Astrocyte (in vitro differentiated cells and primary cell): ENCODE measurements around the gene SUN3. TPM values are rescaled to one million over a fixed set of nuclear protein-coding genes. Genes with fewer than 3 reads are reported as not detected.

Source experiments
- DNase-seq: peaks from one replicate; pipeline ENCODE4 v3.0.0-alpha.2; 2010; ENCODE audit warnings: low read depth
- FAIRE-seq: peaks from 2 replicates; lab custom pipeline; 2011; peaks lifted over from hg19 to GRCh38; lab: Jason Lieb, UNC
- H2AFZ ChIP-seq: 2 replicates; pipeline ENCODE4 v1.6.0; 2012; ENCODE audit warnings: low read depth, low read length, inconsistent platforms
- H3K27ac ChIP-seq: 2 replicates; pipeline ENCODE4 v1.5.1; 2011; ENCODE audit warnings: low read depth, low read length, inconsistent platforms
- H3K27me3 ChIP-seq: 2 replicates; pipeline ENCODE4 v1.6.0; 2011; ENCODE audit warnings: low read length, inconsistent platforms; ENCODE audit not compliant: insufficient read depth
- H3K36me3 ChIP-seq: 2 replicates; pipeline ENCODE4 v1.5.1; 2011; ENCODE audit warnings: low read length, inconsistent platforms; ENCODE audit not compliant: insufficient read depth
- H3K4me1 ChIP-seq: 2 replicates; pipeline ENCODE4 v1.5.1; 2011; ENCODE audit warnings: low read length, inconsistent platforms; ENCODE audit not compliant: insufficient read depth
- H3K4me2 ChIP-seq: 2 replicates; pipeline ENCODE4 v1.6.0; 2012; ENCODE audit warnings: low read length, inconsistent platforms
- H3K4me3 ChIP-seq: 2 replicates; pipeline ENCODE4 v1.5.1; 2011; ENCODE audit warnings: low read depth, mild to moderate bottlenecking, low read length, inconsistent platforms; ENCODE audit not compliant: insufficient read depth
- H3K79me2 ChIP-seq: 2 replicates; pipeline ENCODE4 v1.6.0; 2012; ENCODE audit warnings: mild to moderate bottlenecking, low read length, inconsistent platforms; ENCODE audit not compliant: insufficient read depth
- H3K9ac ChIP-seq: 2 replicates; pipeline ENCODE4 v1.6.0; 2012; ENCODE audit warnings: mild to moderate bottlenecking, low read length, inconsistent platforms
- H3K9me3 ChIP-seq: 2 replicates; pipeline ENCODE4 v1.5.1; 2012; ENCODE audit warnings: low read depth, mild to moderate bottlenecking, low read length, inconsistent platforms; ENCODE audit not compliant: insufficient read depth
- H4K20me1 ChIP-seq: 2 replicates; pipeline ENCODE4 v1.6.0; 2012; ENCODE audit warnings: low read length, inconsistent platforms; ENCODE audit not compliant: insufficient read depth
- H3K27ac Mint-ChIP-seq: one replicate; pipeline ENCODE4 v1.8.0; 2021; ENCODE audit warnings: mild to moderate bottlenecking, mixed read lengths; ENCODE audit not compliant: unreplicated experiment
- H3K27me3 Mint-ChIP-seq: one replicate; pipeline ENCODE4 v1.8.0; 2021; ENCODE audit warnings: low read depth, mixed read lengths; ENCODE audit not compliant: unreplicated experiment
- H3K36me3 Mint-ChIP-seq: one replicate; pipeline ENCODE4 v1.8.0; 2021; ENCODE audit warnings: low read depth, mixed read lengths; ENCODE audit not compliant: unreplicated experiment
- H3K4me1 Mint-ChIP-seq: one replicate; pipeline ENCODE4 v1.8.0; 2021; ENCODE audit warnings: low read depth, mixed read lengths; ENCODE audit not compliant: unreplicated experiment
- H3K4me3 Mint-ChIP-seq: one replicate; pipeline ENCODE4 v1.8.0; 2021; ENCODE audit warnings: mild to moderate bottlenecking, moderate library complexity, mixed read lengths; ENCODE audit not compliant: unreplicated experiment
- H3K9me3 Mint-ChIP-seq: one replicate; pipeline ENCODE4 v1.8.0; 2021; ENCODE audit warnings: mild to moderate bottlenecking, mixed read lengths; ENCODE audit not compliant: unreplicated experiment
- EZH2 ChIP-seq: IDR thresholded peaks from 2 replicates; pipeline ENCODE4 v1.6.1; 2012; ENCODE audit warnings: mild to moderate bottlenecking, low read length, inconsistent platforms; ENCODE audit not compliant: insufficient read depth
- total RNA-seq: library from RNA; stranded (reverse); gene quantifications from 2 replicates; pipeline ENCODE4 v1.2.1, GENCODE V29; 2021
- TF ChIP-seq, protein P1 (sequence below): IDR thresholded peaks from 2 replicates; pipeline ENCODE4 v1.5.1; 2011; ENCODE audit warnings: low read depth, mild to moderate bottlenecking, inconsistent platforms, low read length, moderate library complexity; ENCODE audit not compliant: insufficient read depth

The SUN3 gene
- total RNA-seq, 1 donor from 2014 or later = not detected

DNA sequence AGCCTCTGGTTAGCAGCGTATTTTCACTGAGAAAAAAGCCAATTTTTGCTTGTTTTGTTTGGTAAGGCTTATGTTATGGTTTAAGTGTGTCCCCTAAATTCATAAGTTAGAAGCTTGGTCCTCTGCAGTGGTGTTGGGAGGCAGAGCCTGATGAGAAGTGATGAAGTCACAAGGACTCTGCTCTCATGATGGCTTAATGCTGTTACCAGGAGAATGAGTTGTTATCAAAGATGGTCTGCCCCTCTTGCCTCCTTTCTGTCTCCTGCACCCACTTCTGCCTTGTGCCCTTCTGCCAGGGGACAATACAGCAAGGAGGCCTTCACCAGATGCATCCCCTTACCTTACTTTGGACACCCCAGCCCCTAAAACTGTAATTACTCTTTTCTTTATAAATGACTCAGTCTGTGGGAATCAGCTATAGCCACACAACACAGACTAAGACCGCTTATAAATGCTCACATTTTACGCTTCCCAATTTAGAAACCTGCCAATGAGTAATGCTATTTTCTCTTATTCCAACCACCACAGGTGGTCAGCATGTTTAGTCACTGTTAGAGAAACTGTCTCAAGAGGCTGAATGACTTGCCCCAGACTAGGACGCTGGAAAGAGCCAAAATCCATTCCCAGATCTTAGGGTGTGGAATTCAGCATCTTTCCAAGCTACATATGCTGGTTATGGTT, 74.5 kb downstream of the SUN3 start:
- Histone ChIP-seq H3K4me2 (peak overlapping the region; percentile 54), H3K4me1 (peaks cover 13% of the 10 kb centered on the region), H3K79me2 (peaks cover 4% of the 10 kb centered on the region), H3K27me3 (no peaks in the 10 kb centered on the region), H3K36me3 (no peaks in the 10 kb centered on the region), H4K20me1 (no peaks in the 10 kb centered on the region), H3K9me3 (no peaks in the 10 kb centered on the region), H3K9ac (peak overlapping the region; percentile 64), H2AFZ (no peak overlapping the region), H3K4me3 (peak overlapping the region; percentile 7), H3K27ac (peak overlapping the region; percentile 82)
- Mint-ChIP-seq H3K4me3 (peak overlapping the region; percentile 47), H3K9me3 (no peaks in the 10 kb centered on the region), H3K27me3 (no peaks in the 10 kb centered on the region), H3K27ac (peak overlapping the region; percentile 86), H3K36me3 (peaks cover 8% of the 10 kb centered on the region), H3K4me1 (peaks cover 26% of the 10 kb centered on the region)
- TF ChIP-seq, protein P1, sequence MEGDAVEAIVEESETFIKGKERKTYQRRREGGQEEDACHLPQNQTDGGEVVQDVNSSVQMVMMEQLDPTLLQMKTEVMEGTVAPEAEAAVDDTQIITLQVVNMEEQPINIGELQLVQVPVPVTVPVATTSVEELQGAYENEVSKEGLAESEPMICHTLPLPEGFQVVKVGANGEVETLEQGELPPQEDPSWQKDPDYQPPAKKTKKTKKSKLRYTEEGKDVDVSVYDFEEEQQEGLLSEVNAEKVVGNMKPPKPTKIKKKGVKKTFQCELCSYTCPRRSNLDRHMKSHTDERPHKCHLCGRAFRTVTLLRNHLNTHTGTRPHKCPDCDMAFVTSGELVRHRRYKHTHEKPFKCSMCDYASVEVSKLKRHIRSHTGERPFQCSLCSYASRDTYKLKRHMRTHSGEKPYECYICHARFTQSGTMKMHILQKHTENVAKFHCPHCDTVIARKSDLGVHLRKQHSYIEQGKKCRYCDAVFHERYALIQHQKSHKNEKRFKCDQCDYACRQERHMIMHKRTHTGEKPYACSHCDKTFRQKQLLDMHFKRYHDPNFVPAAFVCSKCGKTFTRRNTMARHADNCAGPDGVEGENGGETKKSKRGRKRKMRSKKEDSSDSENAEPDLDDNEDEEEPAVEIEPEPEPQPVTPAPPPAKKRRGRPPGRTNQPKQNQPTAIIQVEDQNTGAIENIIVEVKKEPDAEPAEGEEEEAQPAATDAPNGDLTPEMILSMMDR = no peak
- no peak for TF ChIP-seq EZH2
- FAIRE-seq = peak; percentile 47
- peak; percentile 95 for DNase-seq

DNA sequence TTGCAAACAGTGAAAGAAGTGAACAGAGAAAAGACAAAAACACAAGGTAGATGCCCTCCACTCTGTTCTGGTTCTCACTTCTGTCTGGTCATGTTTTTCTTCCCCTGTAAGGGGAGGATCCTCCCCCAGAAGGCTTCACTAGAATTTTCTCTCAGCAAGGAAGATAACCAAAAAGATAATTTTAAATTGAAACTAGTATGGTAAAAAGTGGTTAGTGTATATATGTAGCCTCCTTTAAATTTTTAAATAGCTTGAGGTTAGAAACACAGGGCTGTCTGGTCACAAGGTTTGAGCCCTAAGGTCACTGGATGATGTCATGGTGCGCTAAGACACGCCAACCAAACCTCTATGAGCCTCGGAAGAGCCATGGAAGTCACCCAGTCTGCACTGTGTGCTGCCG, 75.1 kb downstream of the SUN3 start:
- Histone ChIP-seq H3K4me1 (peaks cover 13% of the 10 kb centered on the region), H3K79me2 (peaks cover 4% of the 10 kb centered on the region), H3K36me3 (no peaks in the 10 kb centered on the region), H3K27me3 (no peaks in the 10 kb centered on the region), H3K27ac (peak overlapping the region; percentile 82), H3K9ac (peak overlapping the region; percentile 64), H2AFZ (no peak overlapping the region), H3K9me3 (no peaks in the 10 kb centered on the region), H4K20me1 (no peaks in the 10 kb centered on the region), H3K4me2 (peak overlapping the region; percentile 54), H3K4me3 (peak overlapping the region; percentile 7)
- H3K27me3 Mint-ChIP-seq = no peaks in the 10 kb centered on the region
- no peak overlapping the region for H3K4me3 Mint-ChIP-seq
- no peak for FAIRE-seq
- H3K27ac Mint-ChIP-seq = peak overlapping the region; percentile 86
- DNase-seq = no peak
- TF ChIP-seq EZH2 = no peak
- TF ChIP-seq, protein P1 = no peak
- H3K36me3 Mint-ChIP-seq = peaks cover 8% of the 10 kb centered on the region
- H3K9me3 Mint-ChIP-seq = no peaks in the 10 kb centered on the region
- peaks cover 27% of the 10 kb centered on the region for H3K4me1 Mint-ChIP-seq

DNA sequence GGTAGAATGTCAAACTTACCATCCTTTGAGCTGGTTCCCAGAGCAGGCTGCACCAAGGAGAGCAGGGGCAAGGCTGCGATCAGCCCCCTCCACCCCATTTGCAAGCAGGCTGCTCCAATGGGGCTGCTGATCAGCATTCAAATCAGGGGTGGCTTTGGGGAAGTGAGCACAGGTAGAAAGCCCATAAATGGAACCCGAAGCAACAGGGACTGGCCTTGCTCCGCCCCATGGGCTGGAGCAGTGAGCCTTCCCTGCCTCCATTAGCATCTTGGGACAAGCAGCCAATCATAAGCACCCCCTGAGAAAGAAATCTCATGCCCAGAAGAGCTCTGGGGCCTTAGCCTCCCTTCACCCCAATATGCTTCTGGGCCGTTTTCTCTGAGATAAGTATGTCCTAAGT, 76.7 kb downstream of the SUN3 start:
- Histone ChIP-seq H3K4me3 (no peak overlapping the region), H3K27ac (no peak overlapping the region), H3K9me3 (no peaks in the 10 kb centered on the region), H2AFZ (no peak overlapping the region), H3K4me2 (no peak overlapping the region), H3K36me3 (no peaks in the 10 kb centered on the region), H3K9ac (no peak overlapping the region), H4K20me1 (no peaks in the 10 kb centered on the region), H3K27me3 (no peaks in the 10 kb centered on the region), H3K79me2 (peaks cover 4% of the 10 kb centered on the region), H3K4me1 (peaks cover 13% of the 10 kb centered on the region)
- H3K4me1 Mint-ChIP-seq = peaks cover 37% of the 10 kb centered on the region
- FAIRE-seq (no peak), DNase-seq (no peak)
- H3K4me3 Mint-ChIP-seq = no peak overlapping the region
- TF ChIP-seq EZH2 = no peak
- TF ChIP-seq, protein P1 = no peak
- no peaks in the 10 kb centered on the region for H3K27me3 Mint-ChIP-seq
- H3K9me3 Mint-ChIP-seq = no peaks in the 10 kb centered on the region
- H3K27ac Mint-ChIP-seq = no peak overlapping the region
- peaks cover 1% of the 10 kb centered on the region for H3K36me3 Mint-ChIP-seq
